Neural progenitor cell (in vitro differentiated cells): ENCODE data around the gene HES3.

ENCODE experiments used
- CTCF ChIP-seq: fragments of 200-600 bp; sonication (generic); IDR thresholded peaks from 2 replicates; pipeline ENCODE4 v1.5.1; 2017; ENCODE audit warnings: antibody characterized with exemption, mild to moderate bottlenecking
- EZH2 ChIP-seq: fragments of 200-600 bp; sonication (generic); IDR thresholded peaks from 2 replicates; pipeline ENCODE4 v1.6.1; 2017; ENCODE audit warnings: antibody characterized with exemption, mild to moderate bottlenecking, moderate library complexity
- EZH2phosphoT487 ChIP-seq: fragments of 200-600 bp; sonication (generic); IDR thresholded peaks from 2 replicates; pipeline ENCODE4 v1.6.1; 2017; ENCODE audit warnings: antibody characterized with exemption

GRCh38 chr1:6218375-6219164 is 25.4 kb upstream of the HES3 start:
- TF ChIP-seq CTCF, result no peak
- TF ChIP-seq EZH2, result no peak
- no peak for TF ChIP-seq EZH2phosphoT487
